Neural cell (in vitro differentiated cells): Measurements from ENCODE around the gene NKX3-2. TPM values are rescaled to one million over a fixed set of nuclear protein-coding genes. Genes with fewer than 3 reads are reported as not detected.

Source experiments
- H2AFZ ChIP-seq: fragments of 200-600, 300-800 bp; sonication (generic), shearing (Covaris generic); 2 replicates; pipeline ENCODE4 v1.6.0; 2014; ENCODE audit warnings: low read depth, mild to moderate bottlenecking, antibody characterized with exemption, low read length, moderate library complexity
- H3F3A ChIP-seq: fragments of 200-600 bp; shearing (Covaris generic); 2 replicates; pipeline ENCODE4 v1.6.1; 2016; ENCODE audit warnings: mild to moderate bottlenecking, moderate library complexity, mixed read lengths, antibody characterized with exemption, low read length; ENCODE audit not compliant: insufficient read depth, poor library complexity, severe bottlenecking
- H3K27ac ChIP-seq: fragments of 200-600, 300-800 bp; sonication (generic), shearing (Covaris generic); 2 replicates; pipeline ENCODE4 v1.5.1; 2014; ENCODE audit warnings: mild to moderate bottlenecking, low read length, moderate library complexity
- H3K27me3 ChIP-seq: fragments of 300-800, 200-600 bp; sonication (generic), shearing (Covaris generic); 2 replicates; pipeline ENCODE4 v1.6.0; 2014; ENCODE audit warnings: mild to moderate bottlenecking, low read depth, low read length, moderate library complexity; ENCODE audit not compliant: insufficient read depth
- H3K36me3 ChIP-seq: fragments of 300-800, 200-600 bp; sonication (generic), shearing (Covaris generic); 2 replicates; pipeline ENCODE4 v1.5.1; 2014; ENCODE audit warnings: mild to moderate bottlenecking, antibody characterized with exemption, low read length, moderate library complexity; ENCODE audit not compliant: insufficient read depth
- H3K4me2 ChIP-seq: fragments of 300-800, 200-600 bp; sonication (generic), shearing (Covaris generic); 2 replicates; pipeline ENCODE4 v1.6.0; 2014; ENCODE audit warnings: mild to moderate bottlenecking, low read length
- H3K4me3 ChIP-seq: fragments of 300-800, 200-600 bp; sonication (generic), shearing (Covaris generic); 2 replicates; pipeline ENCODE4 v1.5.1; 2014; ENCODE audit warnings: mild to moderate bottlenecking, low read length, moderate library complexity
- H3K79me2 ChIP-seq: fragments of 200-600 bp; shearing (Covaris generic); replicated peaks from 2 replicates; pipeline ENCODE4 v1.6.0; 2014; ENCODE audit warnings: mild to moderate bottlenecking, low read length, moderate library complexity; ENCODE audit not compliant: insufficient read depth
- H3K9ac ChIP-seq: fragments of 300-800, 200-600 bp; sonication (generic), shearing (Covaris generic); 2 replicates; pipeline ENCODE4 v1.6.1; 2016; ENCODE audit warnings: mild to moderate bottlenecking, low read length, mixed read lengths
- H3K9me2 ChIP-seq: fragments of 200-600 bp; shearing (Covaris generic); 2 replicates; pipeline ENCODE4 v1.6.1; 2016; ENCODE audit warnings: mild to moderate bottlenecking, low read length, mixed read lengths; ENCODE audit not compliant: insufficient read depth
- H3K9me3 ChIP-seq: fragments of 200-600, 300-800 bp; sonication (generic), shearing (Covaris generic); 2 replicates; pipeline ENCODE4 v1.6.1; 2016; ENCODE audit warnings: mild to moderate bottlenecking, mixed run types, low read length, moderate library complexity, mixed read lengths
- H4K20me1 ChIP-seq: fragments of 200-600 bp; shearing (Covaris generic); 2 replicates; pipeline ENCODE4 v1.6.1; 2016; ENCODE audit warnings: mild to moderate bottlenecking, mixed run types; ENCODE audit not compliant: insufficient read depth
- EP300 ChIP-seq: fragments of 450-650 bp; conservative IDR thresholded peaks from 2 replicates; pipeline ENCODE4 v1.6.1; 2014; ENCODE audit warnings: antibody characterized with exemption, mild to moderate bottlenecking, moderate library complexity; ENCODE audit not compliant: poor library complexity, severe bottlenecking
- EZH2 ChIP-seq: fragments of 200-600, 300-800 bp; shearing (Covaris generic), sonication (generic); IDR thresholded peaks from 2 replicates; pipeline ENCODE4 v1.6.1; 2014; ENCODE audit warnings: antibody characterized with exemption, low read length, borderline replicate concordance, mild to moderate bottlenecking; ENCODE audit not compliant: insufficient read depth, poor library complexity, severe bottlenecking
- MXI1 ChIP-seq: fragments of 450-650 bp; conservative IDR thresholded peaks from 2 replicates; pipeline ENCODE4 v1.6.1; 2014; ENCODE audit warnings: antibody characterized with exemption, mild to moderate bottlenecking; ENCODE audit not compliant: poor library complexity, severe bottlenecking
- POLR2AphosphoS5 ChIP-seq: IDR thresholded peaks from 2 replicates; pipeline ENCODE4 v1.6.1; 2012
- RAD21 ChIP-seq: fragments of 450-650 bp; conservative IDR thresholded peaks from 2 replicates; pipeline ENCODE4 v1.6.1; 2014; ENCODE audit warnings: antibody characterized with exemption, mild to moderate bottlenecking, moderate library complexity
- SMC3 ChIP-seq: fragments of 450-650 bp; conservative IDR thresholded peaks from 2 replicates; pipeline ENCODE4 v1.6.1; 2014; ENCODE audit warnings: antibody characterized with exemption, mild to moderate bottlenecking, moderate library complexity; ENCODE audit not compliant: poor library complexity
- TAF1 ChIP-seq: IDR thresholded peaks from 2 replicates; pipeline ENCODE4 v1.6.1; 2012; ENCODE audit warnings: low read depth
- polyA plus RNA-seq: library from polyadenylated mRNA; depleted of rRNA; stranded (reverse); fragments of >200 nt; gene quantifications from 2 replicates; pipeline ENCODE4 v1.2.3, GENCODE V29; 2014
- TF ChIP-seq, protein P1 (sequence below): fragments of 450-650 bp; IDR thresholded peaks from 2 replicates; pipeline ENCODE4 v1.5.1; 2014; ENCODE audit warnings: antibody characterized with exemption, mild to moderate bottlenecking, moderate library complexity; ENCODE audit not compliant: poor library complexity, severe bottlenecking
- TF ChIP-seq, protein P2 (sequence below): IDR thresholded peaks from 2 replicates; pipeline ENCODE4 v1.6.1; 2012; ENCODE audit warnings: borderline replicate concordance

Gene NKX3-2
- polyA plus RNA-seq, 1 donor from 2014 or later = not detected

DNA sequence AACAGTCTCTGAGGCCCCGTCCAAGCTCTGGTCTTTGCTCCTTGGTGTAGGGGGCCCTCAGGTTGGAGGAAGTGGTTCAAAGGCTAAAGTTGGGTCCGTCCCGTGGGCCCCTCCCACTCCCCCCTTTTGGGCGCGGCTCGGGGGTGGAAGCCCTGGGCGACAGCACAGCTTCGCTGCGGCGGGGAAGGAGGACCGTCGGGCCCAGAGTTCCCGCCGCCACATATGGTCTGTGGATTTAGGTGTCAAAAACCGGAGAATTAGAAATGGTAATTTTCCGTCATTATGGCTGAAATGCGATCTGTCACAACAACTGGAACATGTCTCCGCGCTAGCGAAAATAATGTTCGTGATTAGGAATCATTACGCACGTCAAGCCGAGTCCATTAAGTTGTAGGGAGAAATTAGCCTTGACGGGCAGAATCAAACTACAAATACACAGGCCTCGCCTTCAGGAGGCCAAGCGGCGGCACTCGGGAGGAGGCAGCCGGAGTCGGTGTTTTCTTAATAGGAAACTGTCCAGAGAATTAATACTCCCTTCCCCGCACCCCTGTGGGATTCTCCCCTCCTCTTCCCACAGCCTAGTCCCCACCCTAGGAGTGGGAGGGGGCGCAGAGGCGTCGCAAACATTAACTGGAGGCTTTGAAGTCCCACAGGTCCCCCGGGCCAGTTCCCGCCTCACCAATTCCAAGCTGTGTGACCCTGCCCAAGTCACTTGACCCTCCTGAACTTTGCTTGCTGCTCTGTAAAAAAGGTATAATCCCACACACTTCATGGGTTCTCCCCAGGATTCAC, 15.0 kb downstream of the NKX3-2 start:
- no peak overlapping the region for H3K27ac ChIP-seq
- TF ChIP-seq MXI1 (no peak), TAF1 (no peak), EZH2 (no peak), RAD21 (no peak), EP300 (no peak), POLR2AphosphoS5 (no peak), SMC3 (no peak)
- TF ChIP-seq, protein P1, sequence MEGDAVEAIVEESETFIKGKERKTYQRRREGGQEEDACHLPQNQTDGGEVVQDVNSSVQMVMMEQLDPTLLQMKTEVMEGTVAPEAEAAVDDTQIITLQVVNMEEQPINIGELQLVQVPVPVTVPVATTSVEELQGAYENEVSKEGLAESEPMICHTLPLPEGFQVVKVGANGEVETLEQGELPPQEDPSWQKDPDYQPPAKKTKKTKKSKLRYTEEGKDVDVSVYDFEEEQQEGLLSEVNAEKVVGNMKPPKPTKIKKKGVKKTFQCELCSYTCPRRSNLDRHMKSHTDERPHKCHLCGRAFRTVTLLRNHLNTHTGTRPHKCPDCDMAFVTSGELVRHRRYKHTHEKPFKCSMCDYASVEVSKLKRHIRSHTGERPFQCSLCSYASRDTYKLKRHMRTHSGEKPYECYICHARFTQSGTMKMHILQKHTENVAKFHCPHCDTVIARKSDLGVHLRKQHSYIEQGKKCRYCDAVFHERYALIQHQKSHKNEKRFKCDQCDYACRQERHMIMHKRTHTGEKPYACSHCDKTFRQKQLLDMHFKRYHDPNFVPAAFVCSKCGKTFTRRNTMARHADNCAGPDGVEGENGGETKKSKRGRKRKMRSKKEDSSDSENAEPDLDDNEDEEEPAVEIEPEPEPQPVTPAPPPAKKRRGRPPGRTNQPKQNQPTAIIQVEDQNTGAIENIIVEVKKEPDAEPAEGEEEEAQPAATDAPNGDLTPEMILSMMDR = no peak
- TF ChIP-seq, protein P2, sequence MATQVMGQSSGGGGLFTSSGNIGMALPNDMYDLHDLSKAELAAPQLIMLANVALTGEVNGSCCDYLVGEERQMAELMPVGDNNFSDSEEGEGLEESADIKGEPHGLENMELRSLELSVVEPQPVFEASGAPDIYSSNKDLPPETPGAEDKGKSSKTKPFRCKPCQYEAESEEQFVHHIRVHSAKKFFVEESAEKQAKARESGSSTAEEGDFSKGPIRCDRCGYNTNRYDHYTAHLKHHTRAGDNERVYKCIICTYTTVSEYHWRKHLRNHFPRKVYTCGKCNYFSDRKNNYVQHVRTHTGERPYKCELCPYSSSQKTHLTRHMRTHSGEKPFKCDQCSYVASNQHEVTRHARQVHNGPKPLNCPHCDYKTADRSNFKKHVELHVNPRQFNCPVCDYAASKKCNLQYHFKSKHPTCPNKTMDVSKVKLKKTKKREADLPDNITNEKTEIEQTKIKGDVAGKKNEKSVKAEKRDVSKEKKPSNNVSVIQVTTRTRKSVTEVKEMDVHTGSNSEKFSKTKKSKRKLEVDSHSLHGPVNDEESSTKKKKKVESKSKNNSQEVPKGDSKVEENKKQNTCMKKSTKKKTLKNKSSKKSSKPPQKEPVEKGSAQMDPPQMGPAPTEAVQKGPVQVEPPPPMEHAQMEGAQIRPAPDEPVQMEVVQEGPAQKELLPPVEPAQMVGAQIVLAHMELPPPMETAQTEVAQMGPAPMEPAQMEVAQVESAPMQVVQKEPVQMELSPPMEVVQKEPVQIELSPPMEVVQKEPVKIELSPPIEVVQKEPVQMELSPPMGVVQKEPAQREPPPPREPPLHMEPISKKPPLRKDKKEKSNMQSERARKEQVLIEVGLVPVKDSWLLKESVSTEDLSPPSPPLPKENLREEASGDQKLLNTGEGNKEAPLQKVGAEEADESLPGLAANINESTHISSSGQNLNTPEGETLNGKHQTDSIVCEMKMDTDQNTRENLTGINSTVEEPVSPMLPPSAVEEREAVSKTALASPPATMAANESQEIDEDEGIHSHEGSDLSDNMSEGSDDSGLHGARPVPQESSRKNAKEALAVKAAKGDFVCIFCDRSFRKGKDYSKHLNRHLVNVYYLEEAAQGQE = no peak
- H4K20me1 ChIP-seq = no peaks in the 10 kb centered on the region
- H3K9me2 ChIP-seq = no peaks in the 10 kb centered on the region
- no peak overlapping the region for H3K4me3 ChIP-seq
- H3F3A ChIP-seq = no peaks in the 10 kb centered on the region
- no peaks in the 10 kb centered on the region for H3K36me3 ChIP-seq
- H2AFZ ChIP-seq = no peak overlapping the region
- H3K9me3 ChIP-seq = peaks cover 10% of the 10 kb centered on the region
- no peak overlapping the region for H3K9ac ChIP-seq
- no peak overlapping the region for H3K4me2 ChIP-seq
- peaks cover 99% of the 10 kb centered on the region for H3K27me3 ChIP-seq
- H3K79me2 ChIP-seq = no peaks in the 10 kb centered on the region

DNA sequence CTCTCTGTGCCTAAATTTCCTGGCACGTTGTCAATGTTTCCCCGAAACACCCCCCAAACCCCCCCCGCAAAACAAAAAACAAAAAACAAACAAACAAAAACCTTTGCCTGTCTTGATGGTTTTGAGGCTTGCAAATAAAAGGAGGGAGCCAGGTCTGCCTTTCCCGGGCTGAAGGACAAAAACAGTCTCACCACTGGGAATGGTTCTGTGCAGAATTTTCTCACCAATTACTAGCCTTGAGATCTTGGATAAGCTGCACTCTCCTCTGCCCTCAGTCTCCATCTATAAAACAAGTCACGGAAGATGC, 15.5 kb downstream of the NKX3-2 start:
- H3K4me3 ChIP-seq = no peak overlapping the region
- no peak overlapping the region for H2AFZ ChIP-seq
- H3K36me3 ChIP-seq = no peaks in the 10 kb centered on the region
- no peaks in the 10 kb centered on the region for H3F3A ChIP-seq
- no peaks in the 10 kb centered on the region for H3K79me2 ChIP-seq
- peaks cover 15% of the 10 kb centered on the region for H3K9me3 ChIP-seq
- H3K9me2 ChIP-seq = no peaks in the 10 kb centered on the region
- no peaks in the 10 kb centered on the region for H4K20me1 ChIP-seq
- TF ChIP-seq EZH2 = no peak
- TF ChIP-seq POLR2AphosphoS5 = no peak
- TF ChIP-seq EP300 = no peak
- no peak for TF ChIP-seq SMC3
- TF ChIP-seq, protein P2 = no peak
- TF ChIP-seq RAD21 = no peak
- TF ChIP-seq MXI1 = no peak
- TF ChIP-seq TAF1 = no peak
- TF ChIP-seq, protein P1 = no peak
- H3K9ac ChIP-seq = no peak overlapping the region
- no peak overlapping the region for H3K4me2 ChIP-seq
- peaks cover 99% of the 10 kb centered on the region for H3K27me3 ChIP-seq
- H3K27ac ChIP-seq = no peak overlapping the region
